NCI-H2029 (cell line): ENCODE results near the gene PPP1R2.
A peak's percentile ranks its signal among the peaks of the same experiment; 100 is the strongest.
"Not testable (repeated sequence)": the region's sequence is repeated elsewhere in the genome, so short reads cannot be mapped to it uniquely, and the experiment has no call there.

Experiments used
- DNase-seq: peaks from one replicate; lab custom pipeline; 2025; lab: John Stamatoyannopoulos, UW

PPP1R2 gene

DNA sequence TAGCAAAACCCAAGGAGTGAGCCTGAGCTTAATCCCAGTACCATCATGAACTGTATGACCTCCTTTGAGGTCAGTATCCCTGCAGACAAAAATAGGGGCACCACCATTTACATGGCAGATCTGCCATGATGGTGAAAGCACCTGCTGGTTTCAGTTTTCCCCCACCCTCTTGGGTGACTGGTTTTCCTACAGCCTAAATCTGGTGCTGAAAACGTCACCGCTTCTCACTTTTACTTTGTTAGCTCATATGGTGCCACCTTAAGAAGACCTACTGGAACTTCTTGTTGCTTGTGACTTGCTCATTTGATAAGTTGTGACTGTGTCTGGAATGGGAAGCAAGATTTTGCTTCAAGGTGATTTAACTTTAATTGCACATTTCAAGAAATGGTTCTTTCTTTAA is 5.1 kb downstream of the PPP1R2 start:
- no peak for DNase-seq

DNA sequence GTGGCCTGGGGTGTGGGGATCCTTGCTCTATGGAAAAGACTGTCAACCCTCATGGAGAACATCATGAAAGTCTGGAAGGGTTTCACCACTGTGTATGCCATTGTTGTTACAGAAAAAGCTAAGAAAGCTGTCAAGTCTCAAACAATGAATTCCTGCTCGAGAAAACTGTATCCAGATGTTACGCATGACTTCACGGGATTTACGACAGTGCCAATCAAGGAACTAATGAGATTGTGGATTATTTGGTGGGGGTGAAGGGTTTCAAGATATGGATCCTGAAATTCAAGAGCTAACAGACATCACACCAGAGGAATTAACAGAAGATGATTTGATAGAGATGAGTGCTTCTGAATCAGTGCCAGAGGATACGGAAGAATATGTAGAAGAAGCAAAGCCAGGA is 7.8 kb downstream of the PPP1R2 start:
- no peak for DNase-seq

DNA sequence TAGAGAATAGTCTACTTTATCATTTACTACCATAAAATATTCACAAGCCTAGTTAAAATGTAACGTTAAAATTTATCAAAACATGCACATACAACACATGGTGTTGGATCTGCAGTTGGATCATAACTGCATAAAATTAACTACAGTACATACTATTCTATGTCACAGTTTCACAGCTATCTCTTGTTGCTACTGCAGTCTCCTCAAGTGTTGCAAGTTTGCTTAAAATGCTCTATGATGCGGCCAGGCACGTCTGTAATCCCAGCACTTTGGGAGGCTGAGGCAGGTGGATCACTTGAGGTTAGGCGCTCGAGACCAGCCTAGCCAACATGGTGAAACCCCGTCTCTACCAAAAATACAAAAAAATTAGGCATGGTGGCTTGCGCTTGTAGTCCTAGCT is 10.3 kb downstream of the PPP1R2 start:
- no peak for DNase-seq

- no peak for DNase-seq
Measured at GRCh38 chr3:195532345-195532744, 10.8 kb downstream of the PPP1R2 start.

DNA sequence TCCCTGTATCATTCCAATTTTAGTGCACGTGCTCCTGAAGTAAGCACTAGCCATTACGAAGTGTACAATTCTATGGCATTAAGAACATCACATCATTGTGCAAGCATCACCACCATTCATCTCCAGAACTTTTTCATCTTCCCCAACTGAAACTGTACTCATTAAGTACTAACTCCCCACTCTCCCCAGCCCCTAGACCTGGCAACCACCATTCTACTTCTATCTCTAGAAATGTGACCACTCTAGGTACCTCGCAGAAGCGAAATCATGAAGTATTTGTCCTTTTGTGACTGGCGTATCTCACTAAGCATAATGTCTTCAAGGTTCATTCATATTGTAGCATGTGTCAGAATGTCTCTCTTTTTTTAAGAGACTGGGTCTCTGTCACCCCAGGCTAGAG is 11.4 kb downstream of the PPP1R2 start:
- no peak for DNase-seq

GRCh38 chr3:195526492-195526891 is 16.6 kb downstream of the PPP1R2 start:
- no peak for DNase-seq

- DNase-seq = no peak
Measured at GRCh38 chr3:195524171-195524896, 18.8 kb downstream of the PPP1R2 start.

GRCh38 chr3:195522254-195523023 is 20.7 kb downstream of the PPP1R2 start:
- peak; percentile 18 for DNase-seq

DNA sequence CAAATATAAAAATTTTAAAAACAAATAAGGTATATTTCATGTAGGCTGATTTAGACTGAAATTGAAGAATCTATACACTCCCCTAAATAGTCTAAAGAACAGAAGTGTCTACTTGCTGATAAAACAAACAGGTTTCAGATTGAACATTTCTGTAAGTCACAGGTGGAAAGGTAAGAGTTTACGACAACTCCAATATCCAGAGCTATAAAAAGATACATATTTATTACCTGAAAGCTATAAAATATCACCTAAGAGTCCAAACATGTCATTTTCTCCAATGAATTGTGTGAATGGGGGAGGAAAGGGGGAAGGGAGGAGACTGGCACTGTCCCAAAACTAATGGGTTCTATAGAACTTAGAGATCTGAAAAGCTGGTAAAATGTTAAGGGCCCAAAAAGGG is 26.1 kb downstream of the PPP1R2 start:
- DNase-seq = no peak

DNA sequence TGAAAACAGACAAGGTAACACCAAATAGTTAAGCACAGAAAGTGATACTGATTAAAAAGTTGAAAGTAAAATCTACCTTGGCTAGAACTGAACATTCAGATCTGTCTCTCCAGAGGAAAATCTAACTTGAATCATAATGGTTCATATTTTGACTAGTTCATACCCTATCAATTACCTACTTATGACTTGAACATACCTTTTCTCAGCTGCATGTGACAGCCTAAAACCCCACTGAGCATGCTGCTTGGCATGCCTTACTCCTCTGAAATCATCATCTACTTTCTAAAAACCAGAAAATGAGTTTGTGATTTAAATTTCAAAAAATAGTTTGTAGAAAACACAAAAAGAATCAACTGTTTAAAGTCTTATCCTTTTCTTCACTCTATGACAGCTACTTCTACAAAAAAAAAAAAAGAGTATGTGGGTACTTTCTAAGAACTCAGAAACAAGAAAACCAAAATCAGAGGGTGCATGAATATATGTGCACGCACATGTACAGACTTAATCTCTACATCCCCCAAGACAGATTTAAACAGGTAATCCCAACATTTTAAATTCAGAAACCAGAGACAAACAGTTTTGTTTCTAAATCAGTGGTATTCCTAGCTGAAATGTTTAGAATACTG is 28.4 kb downstream of the PPP1R2 start:
- DNase-seq = not testable (repeated sequence)

DNA sequence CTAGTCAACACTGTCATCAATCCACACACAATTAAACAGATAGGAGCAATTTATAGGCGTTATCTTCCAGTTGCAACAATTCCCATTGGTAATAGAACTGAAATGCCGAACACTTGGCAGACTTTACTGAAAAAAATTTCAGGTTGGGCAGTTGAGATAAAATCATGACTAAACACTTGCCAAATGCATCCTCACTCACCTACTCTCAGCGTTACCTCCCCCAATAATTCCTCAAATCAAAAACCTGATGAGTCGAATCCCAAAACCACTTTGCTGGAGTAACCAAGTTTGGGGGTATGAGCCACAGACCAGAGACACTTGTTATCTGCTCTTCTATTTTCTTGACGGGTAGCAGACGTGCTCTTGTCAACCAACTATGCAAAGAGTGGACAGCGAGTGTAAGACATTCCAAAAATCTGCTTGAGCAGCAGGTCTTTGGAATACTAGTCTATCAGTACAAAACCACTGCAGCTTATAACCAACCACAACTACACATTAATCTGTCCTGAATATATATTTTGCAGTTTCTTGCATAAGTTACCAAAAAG is 30.3 kb downstream of the PPP1R2 start:
- no peak for DNase-seq

DNA sequence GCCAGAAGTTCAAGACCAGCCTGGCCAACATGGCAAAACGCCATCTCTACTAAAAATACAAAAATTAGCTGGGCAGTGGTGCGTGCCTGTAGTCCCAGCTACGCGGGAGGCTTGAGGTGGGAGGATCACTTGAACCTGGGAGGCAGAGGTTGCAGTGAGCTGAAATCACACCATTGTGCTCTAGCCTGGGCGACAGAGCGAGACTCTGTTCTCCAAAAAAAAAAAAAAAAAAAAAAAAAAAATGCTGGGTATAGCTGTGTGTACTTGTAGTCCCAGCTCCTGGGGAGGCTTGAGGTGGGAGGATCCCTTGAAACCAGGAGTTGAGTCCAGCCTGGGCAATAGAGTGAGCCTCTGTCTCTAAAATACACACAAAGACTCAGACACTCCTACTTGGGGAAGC is 32.0 kb downstream of the PPP1R2 start:
- DNase-seq = no peak

DNA sequence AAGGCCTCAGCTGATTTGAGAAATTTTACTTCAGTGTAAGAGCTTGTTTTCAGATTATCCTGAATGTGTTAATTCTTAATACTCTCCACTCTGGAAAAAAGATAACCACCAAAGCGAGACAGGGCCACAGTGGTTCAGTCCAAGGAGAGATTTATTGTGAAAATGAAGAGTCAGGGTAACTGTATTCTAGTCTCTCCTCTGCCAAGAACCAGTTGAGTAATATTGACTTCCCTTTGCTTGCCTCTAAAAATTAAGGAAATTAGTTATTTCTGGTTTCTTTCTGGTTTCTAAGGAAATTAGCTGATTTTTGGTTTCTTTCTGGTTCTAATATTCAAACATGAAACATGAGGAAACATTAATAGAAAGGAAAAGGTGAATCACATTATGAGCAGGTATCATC is 34.9 kb downstream of the PPP1R2 start:
- no peak for DNase-seq

- DNase-seq = no peak
Measured at GRCh38 chr3:195475614-195476013, 67.5 kb downstream of the PPP1R2 start.

GRCh38 chr3:195475116-195475515 is 68.0 kb downstream of the PPP1R2 start:
- not testable (repeated sequence) for DNase-seq

DNA sequence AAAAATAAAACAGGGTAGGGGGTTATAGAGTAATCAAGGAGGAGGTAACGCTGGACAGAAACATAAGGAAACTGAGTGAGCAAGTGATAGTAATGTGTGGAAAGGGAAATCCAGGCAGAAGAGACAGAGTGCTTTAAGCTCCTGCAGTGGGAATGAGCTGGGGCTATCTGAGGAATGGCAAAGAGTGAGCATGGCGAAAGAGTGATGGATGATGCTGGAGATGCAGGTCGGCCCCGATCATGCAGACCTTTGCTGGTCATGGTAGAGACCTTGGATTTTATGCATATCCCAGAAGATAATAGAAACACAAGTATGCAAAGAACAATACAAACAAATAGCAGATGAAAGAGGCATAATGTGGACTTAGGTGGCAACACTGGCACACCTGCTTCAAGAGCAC is 74.3 kb downstream of the PPP1R2 start:
- DNase-seq = no peak

GRCh38 chr3:195468391-195468776 is 74.7 kb downstream of the PPP1R2 start:
- no peak for DNase-seq

GRCh38 chr3:195467641-195468390 is 75.3 kb downstream of the PPP1R2 start:
- DNase-seq = no peak

GRCh38 chr3:195466251-195466650 is 76.9 kb downstream of the PPP1R2 start:
- DNase-seq = no peak
